OCI-M2 (cell line): ENCODE results near the gene GJD2.

ENCODE experiments used
- DNase-seq: peaks from one replicate; lab custom pipeline; 2025; ENCODE audit not compliant: unreplicated experiment; lab: John Stamatoyannopoulos, UW

The GJD2 gene

GRCh38 chr15:34726406-34727100 lies 28.2 kb downstream of the GJD2 start:
- DNase-seq, result no peak

GRCh38 chr15:34725556-34725955 lies 29.2 kb downstream of the GJD2 start:
- DNase-seq, result no peak

- no peak for DNase-seq
Measured at GRCh38 chr15:34724481-34724880, 30.3 kb downstream of the GJD2 start.

DNA sequence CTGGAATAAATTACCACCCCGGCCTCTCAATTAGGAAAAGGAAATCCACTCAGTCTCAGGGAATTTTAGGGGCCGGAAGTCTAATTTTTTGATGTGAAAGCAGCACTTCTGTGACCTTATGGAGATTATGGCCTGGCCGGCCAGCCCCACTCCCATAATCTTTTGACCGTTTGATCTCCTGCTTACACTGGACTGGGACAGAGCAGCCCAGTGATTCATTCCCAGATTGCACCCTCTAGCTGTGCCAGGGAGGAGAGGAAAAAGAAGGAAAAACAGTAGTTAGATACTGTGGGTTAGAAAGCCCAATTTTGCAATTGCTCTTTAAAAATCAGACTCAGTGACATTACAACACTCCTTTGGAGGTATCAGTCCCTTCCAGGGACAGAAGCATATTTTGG lies 32.4 kb downstream of the GJD2 start:
- no peak for DNase-seq

GRCh38 chr15:34721802-34722438 lies 32.9 kb downstream of the GJD2 start:
- no peak for DNase-seq

DNA sequence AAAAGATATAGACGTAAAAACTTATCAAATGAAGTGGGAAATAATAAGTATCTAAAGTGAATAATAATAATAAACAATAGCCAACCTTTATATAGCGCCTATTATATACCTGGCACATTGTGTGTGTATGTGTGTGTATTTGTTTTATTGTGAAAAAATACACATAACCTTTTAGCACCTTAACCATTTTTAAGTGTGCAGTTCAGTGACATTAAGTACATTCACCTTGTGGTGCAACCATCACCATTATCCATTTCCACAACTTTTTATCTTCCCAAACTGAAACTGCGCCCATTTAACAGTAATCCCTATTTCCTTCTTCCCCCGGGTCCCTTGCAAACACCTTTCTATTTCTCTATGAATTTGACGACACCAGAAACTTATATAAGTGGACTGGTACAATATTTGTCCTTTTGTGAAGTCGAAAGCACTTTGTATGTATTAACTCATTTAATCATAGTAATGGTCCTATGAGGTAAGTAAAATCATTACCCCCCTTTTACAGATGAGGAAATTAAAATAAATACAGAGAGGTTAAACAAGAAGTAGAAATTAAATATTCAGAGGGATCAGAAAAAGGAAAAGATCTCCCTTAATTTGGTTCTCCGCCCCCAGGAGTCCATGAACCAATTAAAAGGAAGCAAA lies 33.5 kb downstream of the GJD2 start:
- DNase-seq, result no peak

DNA sequence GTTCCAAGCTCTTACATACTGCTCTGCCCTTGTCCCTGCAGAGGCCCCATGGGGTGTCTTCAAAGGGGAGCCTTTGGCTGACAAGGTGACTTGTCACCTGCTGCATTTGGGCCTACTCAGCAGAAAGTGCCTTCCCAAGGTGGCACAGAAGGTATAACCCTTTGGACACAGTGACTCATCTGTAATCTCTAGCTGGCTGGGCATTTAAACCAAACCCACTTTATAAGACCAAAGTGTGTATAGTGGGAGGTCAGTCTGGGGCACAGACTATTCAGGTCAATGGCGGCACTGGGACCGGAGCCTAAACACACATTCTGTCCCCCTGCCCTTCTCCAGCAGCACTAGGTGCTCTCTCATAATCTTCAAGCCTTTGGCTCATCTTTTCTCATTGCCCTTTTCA lies 35.1 kb downstream of the GJD2 start:
- DNase-seq, result no peak

DNA sequence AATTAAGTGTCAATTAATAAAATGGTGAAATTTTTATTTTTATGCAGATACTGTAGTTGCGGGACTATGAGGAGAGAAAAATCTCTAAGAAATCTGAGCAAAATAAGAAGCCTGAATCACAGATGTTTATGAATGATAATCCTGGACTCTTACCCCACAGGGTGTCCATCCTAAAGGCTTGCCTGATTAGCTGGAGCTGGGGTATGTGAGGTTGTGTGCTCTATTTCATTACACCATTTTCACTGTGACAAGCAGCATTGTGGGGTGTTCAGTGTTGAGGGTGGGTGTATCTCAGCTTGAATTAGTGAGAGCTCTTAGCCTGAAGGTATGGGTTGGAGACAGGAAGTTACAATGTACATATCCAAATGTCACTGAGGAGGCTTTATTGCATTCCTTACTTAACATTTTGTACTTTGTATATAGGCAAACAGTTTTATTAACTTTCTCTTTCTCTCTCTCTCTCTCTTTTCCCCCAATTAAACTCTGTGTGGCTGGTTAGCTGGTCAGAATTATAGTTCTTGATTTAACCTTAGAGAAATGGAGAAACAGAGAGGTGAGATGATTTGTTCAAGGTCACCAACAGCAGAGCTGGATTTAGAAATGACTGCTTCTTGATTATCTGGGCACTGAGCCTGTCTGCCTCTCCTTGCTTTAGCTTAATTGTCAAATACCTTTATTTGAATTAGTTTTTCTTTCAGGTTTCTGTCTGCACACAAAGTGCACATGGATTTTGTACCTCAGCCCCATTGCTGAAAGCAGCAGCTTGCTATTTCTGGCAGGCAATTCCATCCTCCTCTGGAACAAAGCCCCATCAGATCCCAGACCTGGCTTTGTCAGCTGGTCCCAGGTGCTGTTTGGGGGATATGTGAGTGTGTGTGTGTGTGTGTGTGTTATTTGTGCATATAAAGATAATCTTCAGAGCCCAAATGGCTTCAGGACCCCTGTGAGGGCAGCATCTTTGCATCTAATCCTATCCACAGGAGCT lies 35.8 kb downstream of the GJD2 start:
- no peak for DNase-seq

DNA sequence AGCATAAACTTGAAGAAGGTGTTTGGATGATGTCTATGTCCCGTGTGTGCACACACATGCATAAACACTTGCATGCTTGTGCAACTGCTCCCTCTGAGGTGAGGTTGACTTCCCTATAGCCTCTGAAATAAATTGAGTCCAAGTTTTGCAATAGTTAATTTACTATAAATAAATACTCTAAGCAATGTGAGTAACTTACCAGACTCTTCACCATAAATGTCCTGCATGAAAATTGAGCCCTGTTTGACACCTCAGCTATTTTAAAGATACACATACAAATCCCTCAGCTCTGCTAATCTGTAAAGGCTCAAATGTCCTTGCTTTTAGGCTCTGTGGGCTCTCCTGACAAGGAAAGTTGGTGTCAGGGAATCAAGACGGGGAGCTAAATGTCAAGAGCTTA lies 37.1 kb downstream of the GJD2 start:
- DNase-seq, result no peak

- no peak for DNase-seq
Measured at GRCh38 chr15:34716111-34716510, 38.7 kb downstream of the GJD2 start.

GRCh38 chr15:34714476-34715121 lies 40.2 kb downstream of the GJD2 start:
- DNase-seq, result no peak

DNA sequence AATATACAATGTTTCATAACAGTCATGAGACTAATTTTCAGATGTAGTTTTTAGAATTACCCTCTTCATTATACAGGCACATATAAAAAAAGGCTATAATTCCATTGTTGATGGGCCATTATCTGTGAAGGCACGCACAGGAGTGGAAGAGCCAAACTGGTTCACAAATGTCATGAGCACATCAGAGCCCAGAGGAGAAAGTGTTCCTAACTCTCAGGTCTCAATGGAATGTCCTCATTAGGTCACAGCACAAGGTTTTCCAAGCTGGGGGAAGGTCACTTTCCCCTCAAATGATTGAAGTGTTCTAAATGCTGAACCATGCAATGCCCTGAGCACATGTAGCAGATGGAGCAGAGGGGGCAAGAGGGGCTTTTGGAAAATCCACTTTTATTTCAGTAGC lies 41.2 kb downstream of the GJD2 start:
- DNase-seq, result no peak

- DNase-seq, result no peak
Measured at GRCh38 chr15:34709866-34710265, 44.9 kb downstream of the GJD2 start.

DNA sequence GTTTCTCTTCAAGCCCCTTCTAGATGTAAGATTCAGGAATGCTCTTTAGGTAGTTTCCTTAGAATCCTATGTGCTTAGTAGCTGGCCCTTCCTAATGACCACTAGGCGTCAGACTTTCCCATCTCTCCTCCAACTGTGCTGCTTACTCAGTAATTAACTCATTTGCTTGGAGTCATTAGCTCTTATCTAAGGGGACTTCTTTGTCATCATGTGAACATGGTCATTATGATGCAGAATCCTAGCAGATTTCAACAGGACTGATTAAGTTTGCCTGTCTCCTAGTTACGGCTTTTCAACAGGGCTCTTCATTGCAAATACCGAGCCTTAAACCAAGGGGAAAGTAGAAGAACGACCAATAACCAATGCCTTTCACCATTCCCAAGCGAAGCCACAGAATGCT lies 46.4 kb downstream of the GJD2 start:
- DNase-seq, result no peak

- no peak for DNase-seq
Measured at GRCh38 chr15:34701536-34701935, 53.3 kb downstream of the GJD2 start.
